Measurements from ENCODE around the gene PNPLA7. TPM values are rescaled to one million over a fixed set of nuclear protein-coding genes. Genes with fewer than 3 reads are reported as not detected.
A peak's percentile ranks its signal among the peaks of the same experiment; 100 is the strongest.

Gene PNPLA7
- total RNA-seq, 3 donors from 2014 or later (not counting 1 experiment from before 2014, with no cell fraction given), result 4.3 to 6.4 (median 4.9) TPM

DNA sequence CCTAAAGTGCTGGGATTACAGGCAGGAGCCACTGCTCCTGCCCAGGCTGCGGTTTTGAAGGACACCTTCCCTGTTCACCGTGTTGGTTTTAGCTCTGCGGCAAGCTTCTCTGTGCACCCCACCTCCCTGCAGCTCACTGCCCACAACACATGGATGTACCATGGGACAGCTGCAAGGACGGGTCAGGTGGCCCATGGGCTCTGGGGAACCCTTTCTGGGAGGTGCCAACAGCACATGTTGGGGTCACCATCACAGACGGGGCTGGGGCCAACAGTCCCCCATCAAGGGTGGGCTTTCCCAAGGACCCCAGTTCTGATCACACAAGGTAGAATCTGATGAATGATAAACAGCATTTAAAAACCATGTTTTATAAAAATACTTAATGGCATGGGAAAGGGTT, 134.8 kb downstream of the PNPLA7 start:
- no peaks in the 10 kb centered on the region for H3K27me3 Mint-ChIP-seq (ENCODE audit: low read depth in 2 of 2)
- ATAC-seq, result no peak
- 95% methylated on average over 5 of the region's 5 CpGs for WGBS (ENCODE audit: insufficient coverage)
- Histone ChIP-seq H3K4me3 (ENCODE audit: low read length) (no peak overlapping the region), H3K36me3 (ENCODE audit: control insufficient read depth, insufficient read depth, low read length) (no peaks in the 10 kb centered on the region), H3K4me1 (ENCODE audit: control insufficient read depth, insufficient read depth, low read length) (peaks cover 32% of the 10 kb centered on the region), H3K27me3 (ENCODE audit: control insufficient read depth, insufficient read depth, low read length) (no peaks in the 10 kb centered on the region), H3K27ac (ENCODE audit: low read length) (no peak overlapping the region), H3K9me3 (ENCODE audit: control insufficient read depth, insufficient read depth, low read length) (no peaks in the 10 kb centered on the region)
- intact Hi-C loops (cut with micrococcal nuclease), result no loop called here
- no peaks in the 10 kb centered on the region for H3K9me3 Mint-ChIP-seq
- no peak overlapping the region for H3K4me3 Mint-ChIP-seq
- no peak overlapping the region for H3K27ac Mint-ChIP-seq
- peaks cover 8 to 25% of the 10 kb centered on the region in 2 donors for H3K4me1 Mint-ChIP-seq
- TF ChIP-seq, protein P1, sequence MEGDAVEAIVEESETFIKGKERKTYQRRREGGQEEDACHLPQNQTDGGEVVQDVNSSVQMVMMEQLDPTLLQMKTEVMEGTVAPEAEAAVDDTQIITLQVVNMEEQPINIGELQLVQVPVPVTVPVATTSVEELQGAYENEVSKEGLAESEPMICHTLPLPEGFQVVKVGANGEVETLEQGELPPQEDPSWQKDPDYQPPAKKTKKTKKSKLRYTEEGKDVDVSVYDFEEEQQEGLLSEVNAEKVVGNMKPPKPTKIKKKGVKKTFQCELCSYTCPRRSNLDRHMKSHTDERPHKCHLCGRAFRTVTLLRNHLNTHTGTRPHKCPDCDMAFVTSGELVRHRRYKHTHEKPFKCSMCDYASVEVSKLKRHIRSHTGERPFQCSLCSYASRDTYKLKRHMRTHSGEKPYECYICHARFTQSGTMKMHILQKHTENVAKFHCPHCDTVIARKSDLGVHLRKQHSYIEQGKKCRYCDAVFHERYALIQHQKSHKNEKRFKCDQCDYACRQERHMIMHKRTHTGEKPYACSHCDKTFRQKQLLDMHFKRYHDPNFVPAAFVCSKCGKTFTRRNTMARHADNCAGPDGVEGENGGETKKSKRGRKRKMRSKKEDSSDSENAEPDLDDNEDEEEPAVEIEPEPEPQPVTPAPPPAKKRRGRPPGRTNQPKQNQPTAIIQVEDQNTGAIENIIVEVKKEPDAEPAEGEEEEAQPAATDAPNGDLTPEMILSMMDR (IDR thresholded peaks at IDR 0.05), result no peak
- no peaks in the 10 kb centered on the region for H3K36me3 Mint-ChIP-seq
- DNase-seq, result no peak

DNA sequence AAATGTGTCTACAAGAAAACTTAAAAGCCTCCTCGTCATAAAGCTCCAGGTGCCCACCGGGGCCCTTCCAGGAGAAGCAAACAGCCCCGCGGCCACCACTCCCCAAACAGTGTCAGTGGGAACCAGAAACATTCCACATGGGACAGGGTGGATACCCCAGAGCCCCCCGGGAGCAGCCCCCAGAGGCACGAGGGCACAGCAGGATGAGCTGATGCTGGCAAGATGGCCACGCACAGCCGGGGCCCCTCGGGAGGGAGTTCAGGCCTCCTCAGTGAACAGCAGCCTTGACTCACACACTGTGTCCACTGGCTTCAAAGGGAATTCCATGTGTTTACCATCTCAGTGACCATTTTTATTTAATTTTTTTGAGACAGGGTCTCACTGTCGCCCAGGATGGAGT, 137.8 kb downstream of the PNPLA7 start:
- Histone ChIP-seq H3K4me1 (ENCODE audit: control insufficient read depth, insufficient read depth, low read length) (peaks cover 44% of the 10 kb centered on the region), H3K27ac (ENCODE audit: low read length) (no peak overlapping the region), H3K9me3 (ENCODE audit: control insufficient read depth, insufficient read depth, low read length) (no peaks in the 10 kb centered on the region), H3K27me3 (ENCODE audit: control insufficient read depth, insufficient read depth, low read length) (peaks cover under 1% of the 10 kb centered on the region), H3K36me3 (ENCODE audit: control insufficient read depth, insufficient read depth, low read length) (no peaks in the 10 kb centered on the region), H3K4me3 (ENCODE audit: low read length) (no peak overlapping the region)
- no peaks in the 10 kb centered on the region for H3K27me3 Mint-ChIP-seq (ENCODE audit: low read depth in 2 of 2)
- 84% methylated on average over 10 of the region's 10 CpGs for WGBS (ENCODE audit: insufficient coverage)
- intact Hi-C loops (cut with micrococcal nuclease), result no loop called here
- H3K36me3 Mint-ChIP-seq, result no peaks in the 10 kb centered on the region
- peak overlapping the region in 1 of 2 donors; percentile 78 for H3K27ac Mint-ChIP-seq
- TF ChIP-seq, protein P1 (IDR thresholded peaks at IDR 0.05), result no peak
- no peak overlapping the region for H3K4me3 Mint-ChIP-seq
- no peak for ATAC-seq
- no peaks in the 10 kb centered on the region for H3K9me3 Mint-ChIP-seq
- no peak for DNase-seq
- peaks cover 10 to 28% of the 10 kb centered on the region in 2 donors for H3K4me1 Mint-ChIP-seq

DNA sequence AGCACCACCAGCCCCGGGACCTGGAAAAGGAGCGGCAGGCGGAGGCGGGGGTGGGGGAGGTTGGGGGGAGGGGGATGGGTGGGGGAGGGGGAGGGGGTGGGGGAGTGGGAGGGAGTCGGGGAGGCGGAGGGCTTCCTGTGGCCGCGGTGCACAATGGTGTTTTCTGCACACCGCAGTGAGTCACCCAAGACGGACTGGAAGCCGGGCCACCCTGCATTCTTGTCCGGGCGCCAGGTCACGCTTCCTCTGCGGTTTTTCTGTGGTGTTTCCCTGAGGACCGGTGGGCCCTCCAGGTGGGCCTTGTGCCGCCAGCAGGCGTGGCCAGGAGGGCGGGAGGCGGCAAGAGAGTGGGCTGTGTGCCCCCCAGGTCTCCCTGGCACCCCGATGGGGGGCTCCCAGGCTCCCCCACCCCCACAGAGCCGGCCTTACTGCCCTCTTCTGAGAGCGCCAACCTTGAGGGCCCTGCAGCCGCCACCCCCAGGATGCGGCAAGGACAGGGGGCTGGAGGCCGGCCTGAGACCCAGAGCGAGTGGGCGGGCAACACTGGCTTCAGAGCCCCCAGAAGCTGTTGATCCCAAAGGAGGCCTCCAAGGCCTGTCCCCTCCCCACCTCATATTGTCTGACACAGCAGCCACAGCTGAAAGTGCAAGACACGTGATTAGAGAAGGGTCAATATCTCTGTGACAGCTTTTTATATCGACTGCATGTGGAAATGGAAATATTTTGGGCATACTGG, 138.4 kb downstream of the PNPLA7 start:
- ATAC-seq (peak; percentile 54 to 60 (median 58)), DNase-seq (peak; percentile 51 to 68)
- Histone ChIP-seq H3K27ac (ENCODE audit: low read length) (peak overlapping the region; percentile 50), H3K4me3 (ENCODE audit: low read length) (no peak overlapping the region), H3K27me3 (ENCODE audit: control insufficient read depth, insufficient read depth, low read length) (peaks cover 3% of the 10 kb centered on the region), H3K4me1 (ENCODE audit: control insufficient read depth, insufficient read depth, low read length) (peaks cover 47% of the 10 kb centered on the region), H3K9me3 (ENCODE audit: control insufficient read depth, insufficient read depth, low read length) (no peaks in the 10 kb centered on the region), H3K36me3 (ENCODE audit: control insufficient read depth, insufficient read depth, low read length) (no peaks in the 10 kb centered on the region)
- Mint-ChIP-seq H3K36me3 (no peaks in the 10 kb centered on the region), H3K9me3 (no peaks in the 10 kb centered on the region), H3K27ac (peak overlapping the region in 1 of 2 donors; percentile 78), H3K4me1 (peaks cover 10 to 28% of the 10 kb centered on the region in 2 donors), H3K4me3 (peak overlapping the region; percentile 75), H3K27me3 (ENCODE audit: low read depth in 2 of 2) (no peaks in the 10 kb centered on the region)
- intact Hi-C loops (cut with micrococcal nuclease), result no loop called here
- 8% methylated on average over 25 of the region's 30 CpGs for WGBS (ENCODE audit: insufficient coverage)
- TF ChIP-seq, protein P1 (IDR thresholded peaks at IDR 0.05), result no peak
